Upper lobe of left lung (tissue), 4 donors: ENCODE data around the gene CHIC2.

Experiments
- CTCF ChIP-seq, 6 experiments: fragments of 450-650 bp in 4 of 6; fragments of 200-600 bp in 2 of 6; sonication (generic) in 2 of 6; IDR thresholded peaks; one replicate each; pipeline ENCODE4 v1.5.1; 2016 to 2019; ENCODE audit warnings: antibody characterized with exemption in 6 of 6
- POLR2A ChIP-seq, 4 donors: fragments of 450-650 bp; IDR thresholded peaks; one replicate each; pipeline ENCODE4 v1.5.1; 2016 to 2017; ENCODE audit warnings: antibody characterized with exemption in 4 of 4, mild to moderate bottlenecking in 2 of 4
- POLR2AphosphoS5 ChIP-seq, 2 donors: sonication (generic); formaldehyde crosslinking; IDR thresholded peaks; one replicate each; pipeline ENCODE4 v1.5.1; 2017; ENCODE audit warnings: antibody characterized with exemption in 2 of 2

- TF ChIP-seq POLR2AphosphoS5 (IDR thresholded peaks at IDR 0.05) (no peak), CTCF (IDR thresholded peaks at IDR 0.05) (no peak), POLR2A (IDR thresholded peaks at IDR 0.05) (no peak)
Measured at GRCh38 chr4:54073271-54073880, 9.0 kb upstream of the CHIC2 start.
